HG03045 (cell line): ENCODE data around the gene JMJD1C.
A peak's percentile ranks its signal among the peaks of the same experiment; 100 is the strongest.
"Not testable (repeated sequence)": the region's sequence is repeated elsewhere in the genome, so short reads cannot be mapped to it uniquely, and the experiment has no call there.

Experiments
- ATAC-seq: cut with Tn5 transposase; IDR thresholded peaks from one replicate; pipeline ENCODE4 v1.9.1; 2021; ENCODE audit warnings: mild to moderate bottlenecking, moderate library complexity; ENCODE audit not compliant: unreplicated experiment

JMJD1C gene

DNA sequence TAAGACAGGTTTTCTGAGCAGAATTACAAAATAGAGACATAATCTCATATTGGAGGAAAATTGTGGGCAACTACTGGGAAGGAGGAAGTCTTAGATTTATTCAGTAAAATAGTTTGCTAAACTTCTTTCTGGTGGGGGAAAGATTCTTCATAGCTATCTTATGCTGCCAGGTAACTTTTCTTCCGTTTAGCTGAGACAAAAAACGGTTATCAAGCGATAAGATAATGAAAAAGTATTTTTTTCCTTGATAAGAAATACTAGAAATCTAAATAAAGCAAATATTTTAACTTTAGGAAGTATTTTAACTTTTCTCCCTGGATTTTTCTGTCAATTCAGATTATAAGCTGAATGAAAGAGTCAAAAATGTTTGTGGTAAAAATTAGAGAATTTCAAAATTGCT, 52.3 kb downstream of the JMJD1C start:
- ATAC-seq, result no peak

DNA sequence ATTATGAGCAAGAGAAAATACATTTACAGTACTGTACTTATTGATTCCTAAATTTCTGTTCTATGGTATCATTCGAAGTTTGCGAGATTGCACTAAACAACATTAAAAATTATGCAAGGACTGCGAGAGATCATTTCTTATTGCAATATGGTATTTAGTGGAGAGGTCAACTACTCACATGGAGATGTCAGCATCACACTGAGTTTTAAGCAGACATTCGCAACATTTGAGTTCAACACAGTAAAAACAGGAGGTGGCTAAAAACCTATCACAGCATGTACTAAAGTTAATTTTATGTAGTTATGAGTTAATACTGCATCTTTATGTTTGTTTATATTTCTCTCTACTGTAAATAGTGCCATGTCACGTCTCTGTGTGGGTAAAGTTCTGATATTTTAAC, 53.5 kb downstream of the JMJD1C start:
- no peak for ATAC-seq

DNA sequence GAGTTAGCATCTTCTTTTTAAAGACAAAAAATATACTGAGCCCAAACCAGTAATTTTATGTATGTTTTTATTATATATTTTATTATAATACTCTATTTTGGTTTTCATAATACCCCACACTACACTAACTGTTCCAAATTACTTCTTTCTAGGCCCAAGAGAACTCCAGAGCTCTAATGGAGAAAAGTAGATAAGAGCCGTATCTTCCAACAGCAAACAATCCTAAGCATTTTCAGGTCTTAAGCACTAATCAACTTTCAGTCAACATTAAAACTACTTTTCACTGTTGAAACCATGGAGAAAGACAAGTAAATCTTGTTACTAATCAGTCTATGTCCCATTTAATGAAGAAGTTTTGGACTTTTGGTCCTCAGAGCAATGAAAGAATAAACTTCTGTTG, 55.1 kb downstream of the JMJD1C start:
- no peak for ATAC-seq

DNA sequence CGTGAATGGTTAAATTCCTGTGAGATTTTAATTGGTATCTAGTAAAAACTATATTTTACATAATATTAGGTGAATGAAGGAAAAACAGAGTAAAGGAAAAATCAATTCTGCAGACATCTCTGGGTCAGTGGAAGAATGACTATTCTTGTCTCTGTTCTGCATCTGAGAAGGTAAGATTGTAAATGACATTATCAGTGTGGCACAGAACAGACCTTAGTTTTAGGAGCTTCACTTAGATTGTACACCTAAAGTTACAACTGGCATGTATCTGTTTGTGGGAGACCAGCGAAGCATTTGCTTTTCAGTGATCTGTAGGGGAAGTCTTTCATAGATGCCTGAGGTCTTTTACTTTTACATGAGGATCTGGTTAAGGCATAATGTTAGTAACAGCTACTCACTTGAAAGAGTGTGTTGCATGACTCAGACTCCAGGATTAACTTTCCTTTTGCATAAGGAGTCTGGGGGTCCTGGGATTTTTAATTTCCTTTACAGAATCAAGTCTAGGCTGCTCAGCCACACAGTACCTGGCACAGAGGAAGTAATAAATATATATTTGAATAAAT, 56.2 kb downstream of the JMJD1C start:
- no peak for ATAC-seq

DNA sequence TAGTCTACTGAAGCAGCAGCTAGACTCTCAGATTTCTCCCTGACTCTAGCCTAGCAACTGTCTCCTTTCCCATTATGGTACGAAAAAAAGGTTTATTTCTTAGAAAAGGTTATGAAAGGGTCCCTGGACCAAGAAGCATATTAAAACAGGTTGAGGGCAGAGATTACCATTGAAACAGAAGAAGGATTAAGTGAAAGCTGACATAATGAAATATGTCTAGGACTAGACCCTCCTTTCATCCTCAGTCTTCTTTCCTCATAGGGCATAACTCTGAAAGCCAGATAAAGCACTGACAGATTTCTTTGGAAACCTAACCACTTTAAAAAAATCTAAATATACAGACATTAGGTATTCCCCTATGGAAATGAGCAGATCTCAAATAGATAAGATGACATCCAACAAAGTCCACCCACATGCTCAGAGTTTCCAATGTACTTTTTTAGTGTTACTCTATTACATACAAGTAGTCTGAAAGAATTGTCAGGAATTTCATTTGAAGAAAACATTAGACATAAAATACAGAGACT, 58.6 kb downstream of the JMJD1C start:
- no peak for ATAC-seq

DNA sequence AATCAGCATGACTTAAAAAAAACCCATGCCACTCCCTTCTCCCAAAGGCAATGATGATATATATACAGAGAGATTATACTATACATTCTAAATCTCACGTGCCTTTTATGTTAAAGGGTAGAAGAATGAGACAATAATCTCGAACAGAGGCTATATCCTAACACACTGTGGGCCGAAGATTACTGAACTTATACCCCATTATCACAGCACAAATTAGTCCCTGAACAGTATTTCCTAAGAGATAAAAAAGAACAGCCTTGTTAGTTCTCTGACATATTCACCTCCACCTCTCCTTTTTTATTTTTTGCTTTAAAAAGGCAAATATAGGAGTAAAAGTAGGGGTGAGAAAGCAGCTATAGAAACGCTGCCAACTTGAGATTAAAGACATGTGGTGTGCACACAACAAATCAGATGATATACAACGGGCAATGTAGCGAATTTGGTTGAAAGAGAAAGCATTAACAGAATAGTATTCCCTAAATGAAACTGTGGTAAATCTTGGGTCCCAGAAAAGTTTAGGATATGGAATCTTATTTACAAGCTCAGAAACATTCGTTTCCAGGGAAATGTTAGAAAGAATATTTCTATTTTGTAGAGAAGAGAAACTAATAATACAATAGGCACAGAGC, 69.5 kb downstream of the JMJD1C start:
- ATAC-seq, result no peak

DNA sequence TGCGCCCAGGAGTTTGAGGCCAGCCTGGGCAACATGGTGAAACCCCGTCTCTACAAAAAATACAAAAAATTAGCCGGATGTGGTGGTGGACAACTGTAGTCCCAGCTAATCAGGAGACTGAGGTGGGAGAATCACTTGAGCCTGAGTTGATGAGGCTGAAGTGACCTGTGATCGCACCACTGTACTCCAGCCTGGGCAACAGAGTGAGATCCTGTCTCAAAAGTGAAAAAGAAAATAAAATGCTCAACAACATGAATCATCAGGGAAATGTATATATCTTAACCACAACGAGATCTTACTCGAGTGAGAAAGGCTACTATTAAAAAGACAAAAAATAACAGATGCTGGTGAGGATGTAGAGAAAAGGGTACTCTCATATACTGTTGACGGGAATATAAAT, 72.7 kb downstream of the JMJD1C start:
- ATAC-seq, result no peak

DNA sequence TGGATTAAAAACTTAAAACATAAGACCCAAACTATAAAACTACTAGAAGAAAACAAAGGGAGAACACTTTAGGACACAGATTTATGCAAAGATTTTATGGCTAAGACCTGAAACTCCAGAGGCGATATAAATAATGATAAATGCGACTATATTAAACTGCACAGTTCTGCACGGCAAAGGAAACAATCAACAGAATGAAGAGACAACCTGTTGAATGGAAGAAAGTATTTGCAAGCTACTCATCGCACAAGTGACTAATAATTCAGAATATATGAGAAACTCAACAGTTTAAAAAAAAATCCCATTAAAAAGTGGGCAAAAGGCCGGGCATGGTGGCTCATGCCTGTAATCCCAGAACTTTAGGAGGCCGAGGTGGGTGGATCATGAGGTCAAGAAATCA, 73.6 kb downstream of the JMJD1C start:
- ATAC-seq, result no peak

DNA sequence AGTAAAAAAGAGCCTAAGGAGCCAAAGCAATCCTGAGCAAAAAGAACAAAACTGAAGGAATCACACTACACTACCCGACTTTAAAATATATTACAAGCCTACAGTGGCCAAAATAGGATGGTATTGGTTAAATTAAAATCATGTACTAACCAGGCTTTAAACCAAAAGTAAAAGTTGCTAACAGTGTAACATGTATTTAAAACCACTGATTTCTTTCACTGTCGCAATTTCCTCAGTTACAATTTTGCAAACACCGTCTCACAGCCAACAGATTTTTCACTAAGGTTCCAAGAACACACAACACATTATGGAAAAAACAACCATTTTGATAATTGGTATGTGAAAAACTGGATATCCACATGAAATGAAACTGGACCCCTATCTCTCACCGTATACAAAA, 74.0 kb downstream of the JMJD1C start:
- ATAC-seq, result no peak

DNA sequence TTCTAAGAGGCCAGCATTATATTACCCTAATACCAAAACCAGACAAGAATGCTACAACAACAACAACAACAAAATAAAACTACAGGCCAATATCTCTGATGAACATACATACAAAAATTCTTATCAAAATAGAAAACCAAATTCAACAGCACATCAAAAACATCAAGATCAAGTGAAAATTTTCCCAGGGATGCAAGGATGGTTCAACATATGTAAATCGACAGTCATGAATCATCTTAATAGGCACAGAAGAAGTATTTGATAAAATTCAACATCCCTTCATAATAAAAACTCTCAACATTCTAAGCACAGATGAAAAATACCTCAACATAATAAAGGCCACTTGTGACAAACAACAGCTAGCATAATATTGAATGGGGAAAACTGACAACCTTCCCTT, 75.3 kb downstream of the JMJD1C start:
- ATAC-seq, result no peak

DNA sequence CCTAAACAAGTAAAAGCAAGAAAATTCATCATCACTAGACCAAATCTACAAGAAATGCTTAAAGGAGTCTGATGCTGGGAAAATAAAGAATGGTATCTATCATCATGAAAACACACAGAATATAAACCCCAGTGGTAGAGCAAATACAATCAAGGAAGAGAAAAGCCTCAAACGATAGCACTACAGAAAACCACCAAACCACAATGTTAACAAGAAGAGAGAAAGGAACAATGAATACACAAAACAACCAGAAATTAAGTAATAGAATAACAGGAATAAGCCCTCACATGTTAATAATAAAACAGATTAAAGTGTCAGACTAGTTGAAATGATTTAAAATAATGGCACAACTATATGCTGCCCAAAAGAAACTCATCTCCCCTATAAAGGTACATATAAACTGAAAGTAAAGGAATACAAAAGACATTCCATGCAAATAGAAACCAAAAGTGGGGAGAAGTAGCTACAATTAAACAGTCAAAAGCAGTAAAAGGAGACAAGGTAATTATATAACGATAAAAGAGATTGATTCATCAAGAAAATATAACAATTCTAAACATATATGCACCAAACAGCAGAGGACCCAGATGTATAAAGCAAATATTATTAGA, 77.3 kb downstream of the JMJD1C start:
- no peak for ATAC-seq

DNA sequence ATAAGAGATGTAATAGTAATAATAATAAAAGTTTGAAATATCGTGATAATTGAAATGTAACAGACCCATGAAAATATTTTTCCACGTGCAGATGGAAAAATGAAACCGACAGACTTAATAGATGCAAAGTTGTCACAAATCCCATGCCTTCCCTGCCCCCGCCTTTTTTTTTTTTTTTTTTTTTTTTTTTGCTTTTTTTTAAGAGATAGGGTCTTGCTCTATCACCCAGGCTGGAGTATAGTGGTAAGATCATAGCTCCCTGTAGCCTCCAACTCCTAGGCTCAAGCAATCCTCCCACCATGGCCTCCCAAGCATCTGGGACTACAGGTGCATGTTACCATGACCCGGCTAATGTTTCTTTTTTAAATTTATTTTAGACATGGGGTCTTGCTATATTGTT, 80.5 kb downstream of the JMJD1C start:
- ATAC-seq, result no peak

DNA sequence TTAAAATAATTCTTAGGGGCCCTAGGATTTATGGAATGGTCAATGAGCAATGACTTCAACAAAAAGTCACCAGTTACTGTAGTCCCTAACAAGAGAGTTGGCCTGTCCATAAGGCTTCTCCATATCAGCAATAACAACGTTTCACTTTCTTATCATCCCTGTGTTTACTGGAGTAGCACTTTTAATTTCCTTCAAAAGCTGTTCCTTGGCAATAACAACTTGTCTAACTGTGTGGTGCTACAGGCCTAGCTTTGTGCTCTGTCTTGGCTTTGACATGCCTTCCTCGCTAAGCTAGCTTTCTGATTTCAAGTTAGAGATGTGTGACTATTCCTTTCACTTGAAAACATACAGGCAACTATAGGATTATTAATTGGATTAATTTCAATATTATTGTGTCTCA, 81.1 kb downstream of the JMJD1C start:
- ATAC-seq, result no peak

DNA sequence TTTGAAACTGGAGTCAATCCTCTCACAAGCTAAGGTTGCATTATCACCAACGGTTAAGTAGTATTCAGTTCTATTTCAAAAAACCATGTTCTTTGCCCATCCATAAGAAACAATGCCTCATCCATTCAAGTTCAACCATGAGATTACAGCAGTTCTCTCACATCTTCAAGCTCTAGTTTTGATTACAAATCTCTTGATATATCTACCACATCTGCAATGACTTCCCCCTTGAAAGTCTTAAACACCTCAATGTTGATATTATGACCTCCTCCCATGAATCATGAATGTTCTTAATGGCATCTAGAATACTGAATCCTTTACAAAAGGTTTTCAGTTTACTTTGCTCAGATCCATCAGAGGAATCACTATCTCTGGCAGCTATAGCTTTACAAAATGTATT, 81.8 kb downstream of the JMJD1C start:
- no peak for ATAC-seq

DNA sequence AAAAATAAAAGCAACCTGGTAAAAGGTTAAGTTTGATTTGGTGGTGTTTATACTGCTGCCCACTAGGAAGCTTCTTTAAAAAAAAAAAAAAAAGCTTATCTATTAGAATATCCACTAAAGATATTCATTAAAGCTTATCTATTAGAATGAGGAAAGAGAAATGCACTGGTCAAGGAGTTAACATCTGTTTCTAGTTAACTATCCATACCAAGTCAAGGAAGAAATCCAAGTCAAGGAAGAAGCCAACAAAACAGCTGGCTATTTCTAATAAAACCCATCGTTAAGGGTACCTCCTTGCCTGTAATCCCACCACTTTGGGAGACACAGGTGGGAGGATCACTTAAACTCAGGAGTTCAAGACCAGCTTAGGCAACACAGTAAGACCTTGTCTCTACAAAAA, 82.6 kb downstream of the JMJD1C start:
- no peak for ATAC-seq

DNA sequence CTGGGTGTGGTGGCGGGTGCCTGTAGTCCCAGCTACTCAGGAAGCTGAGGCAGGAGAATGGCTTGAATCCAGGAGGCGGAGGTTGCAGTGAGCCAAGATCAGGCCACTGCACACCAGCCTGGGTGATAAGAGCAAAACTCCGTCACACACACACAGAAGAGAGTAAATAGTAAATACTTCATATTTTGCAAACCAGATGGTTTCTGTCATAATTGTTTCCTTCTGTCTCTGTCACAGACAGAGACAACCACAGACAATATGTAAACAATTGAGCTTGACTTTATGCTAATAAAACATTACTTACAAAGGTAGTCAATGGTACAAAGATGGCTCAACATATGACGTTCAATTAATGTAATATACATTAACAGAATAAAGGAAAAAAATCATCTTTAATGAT, 83.7 kb downstream of the JMJD1C start:
- no peak for ATAC-seq

DNA sequence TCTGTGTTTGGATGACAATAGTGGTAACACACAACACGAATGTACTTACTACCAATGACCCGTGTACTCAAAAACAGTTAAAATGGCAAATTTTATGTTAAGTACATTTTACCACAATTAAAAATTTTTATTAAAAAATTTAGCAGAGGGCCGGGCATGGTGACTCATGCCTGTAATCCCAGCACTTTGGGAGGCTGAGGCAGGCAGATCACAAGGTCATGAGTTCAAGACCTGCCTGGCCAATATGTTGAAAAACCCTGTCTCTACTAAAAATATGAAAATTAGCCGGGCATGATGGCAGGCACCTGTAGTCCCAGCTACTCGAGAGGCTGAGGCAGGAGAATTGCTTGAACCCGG, 88.5 kb downstream of the JMJD1C start:
- not testable (repeated sequence) for ATAC-seq

DNA sequence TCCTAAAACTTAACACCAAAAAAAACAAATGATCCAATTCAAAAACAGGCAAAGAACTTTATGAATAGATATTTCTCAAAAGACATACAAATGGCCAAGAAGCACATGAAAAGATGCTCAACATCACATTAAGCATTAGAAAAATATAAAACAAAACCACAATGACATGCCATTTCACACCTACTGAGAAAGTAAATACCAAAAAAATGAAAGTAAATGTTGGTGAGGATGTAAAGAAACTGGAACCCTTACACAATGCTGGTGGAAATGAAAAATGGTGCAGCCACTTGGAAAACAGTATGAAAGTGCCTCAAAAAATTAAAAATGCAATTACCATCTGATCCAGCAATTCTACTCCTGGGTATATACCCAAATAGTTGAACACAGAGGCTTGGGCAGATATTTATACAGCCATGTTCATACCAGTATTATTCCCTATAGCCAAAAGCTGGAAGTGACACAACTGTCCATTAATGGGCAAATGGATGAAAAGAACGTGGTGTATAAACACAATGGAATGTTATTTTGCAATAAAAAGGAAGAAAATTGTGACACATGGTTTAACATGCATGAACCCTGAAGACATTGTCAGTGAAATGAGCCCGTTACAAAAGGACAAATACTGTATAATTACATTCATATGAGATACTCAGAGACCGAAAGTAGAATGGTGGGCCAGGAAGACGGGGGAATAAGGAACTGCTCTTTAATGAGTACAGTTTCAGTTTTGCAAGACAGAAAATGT, 89.0 kb downstream of the JMJD1C start:
- peak; percentile 91 for ATAC-seq

DNA sequence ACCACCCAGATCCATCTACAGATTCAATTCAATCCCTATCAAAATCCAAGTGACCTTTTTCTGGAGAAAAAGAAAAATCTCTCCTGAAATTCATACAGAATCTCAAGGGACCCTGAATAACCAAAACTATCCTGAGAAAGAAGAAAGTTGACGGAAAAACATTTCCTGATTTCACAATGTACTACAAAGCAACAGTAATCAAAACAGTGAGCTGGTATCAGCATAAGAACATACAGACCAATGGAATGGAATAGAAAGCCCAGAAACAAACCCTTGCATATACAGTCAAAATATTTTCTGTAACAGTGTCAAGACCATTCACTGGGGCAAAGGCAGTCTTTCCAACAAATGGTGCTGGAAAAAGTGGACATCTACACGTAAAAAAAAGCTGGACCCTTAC, 89.9 kb downstream of the JMJD1C start:
- no peak for ATAC-seq

DNA sequence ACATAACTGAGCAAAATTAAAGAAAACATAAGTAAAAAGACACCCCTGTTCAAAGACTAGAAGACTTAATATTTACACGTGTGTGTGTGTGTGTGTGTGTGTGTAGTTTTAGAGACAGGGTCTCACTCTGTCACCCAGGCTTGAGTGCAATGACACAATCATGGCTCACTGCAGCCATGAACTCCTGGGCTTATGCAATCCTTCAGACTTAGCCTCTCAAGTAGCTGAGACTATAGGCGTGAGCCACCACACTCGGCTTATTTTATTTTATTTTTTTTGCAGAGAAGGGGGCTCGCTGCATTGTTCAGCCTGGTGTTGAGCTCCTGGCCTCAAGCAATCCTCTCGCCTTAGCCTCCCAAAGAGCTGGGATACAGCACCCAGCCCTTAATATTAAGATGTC, 90.3 kb downstream of the JMJD1C start:
- ATAC-seq, result no peak

DNA sequence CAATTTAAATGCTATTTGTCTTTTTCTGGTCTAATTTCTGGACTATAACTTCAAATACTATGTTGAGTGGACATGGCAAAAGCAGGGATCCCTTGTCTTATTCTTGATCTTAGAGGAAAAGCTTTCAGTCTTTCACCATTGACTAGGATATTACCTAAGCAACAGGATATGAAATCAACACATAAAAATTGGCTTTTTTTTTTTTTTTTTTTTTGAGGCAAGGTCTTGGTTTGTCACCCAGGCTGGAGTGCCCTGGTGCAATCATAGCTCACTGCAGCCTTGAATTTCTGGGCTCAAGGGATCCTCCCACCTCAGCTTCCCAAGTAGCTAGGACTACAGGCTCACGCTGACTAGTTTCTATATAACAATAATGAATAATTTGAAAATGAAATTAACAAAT, 90.8 kb downstream of the JMJD1C start:
- ATAC-seq, result no peak

DNA sequence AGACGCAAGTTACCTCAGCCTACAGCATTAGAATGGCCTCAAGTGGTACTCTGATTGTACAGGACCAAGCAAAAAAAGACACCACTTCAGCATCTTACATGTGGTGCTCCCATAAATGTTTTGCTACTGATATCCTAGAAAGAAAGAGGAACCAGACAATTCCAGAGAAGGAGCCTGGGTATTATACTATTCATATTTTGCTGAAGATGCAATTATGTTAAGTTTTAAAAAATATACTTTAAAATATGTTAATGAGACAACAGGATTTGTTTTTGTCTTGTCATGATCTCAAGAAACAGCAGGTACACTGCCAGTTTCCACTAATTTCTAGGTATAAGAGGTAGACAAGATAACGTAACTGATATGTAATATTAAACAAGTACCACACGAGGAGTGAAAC, 92.6 kb downstream of the JMJD1C start:
- no peak for ATAC-seq
